Smooth muscle cell (in vitro differentiated cells): ENCODE data around the gene SP3. TPM values are rescaled to one million over a fixed set of nuclear protein-coding genes. Genes with fewer than 3 reads are reported as not detected.

Experiments
- DNase-seq: peaks from one replicate; lab custom pipeline; 2025; ENCODE audit not compliant: unreplicated experiment; lab: John Stamatoyannopoulos, UW
- H2AFZ ChIP-seq: fragments of 200-600 bp; sonication (generic); 2 replicates; pipeline ENCODE4 v1.6.0; 2016; ENCODE audit warnings: antibody characterized with exemption, low read depth, mild to moderate bottlenecking
- H3F3A ChIP-seq: fragments of 200-600 bp; sonication (generic); 2 replicates; pipeline ENCODE4 v1.6.0; 2017; ENCODE audit warnings: antibody characterized with exemption, low read depth
- H3K27ac ChIP-seq: fragments of 200-600 bp; sonication (generic); 2 replicates; pipeline ENCODE4 v1.5.1; 2016; ENCODE audit warnings: low read depth, mild to moderate bottlenecking
- H3K27me3 ChIP-seq: fragments of 200-600 bp; sonication (generic); 2 replicates; pipeline ENCODE4 v1.6.1; 2016; ENCODE audit warnings: low read depth, mild to moderate bottlenecking
- H3K36me3 ChIP-seq: fragments of 200-600 bp; sonication (generic); 2 replicates; pipeline ENCODE4 v1.5.1; 2016; ENCODE audit warnings: low read depth
- H3K4me1 ChIP-seq: fragments of 200-600 bp; sonication (generic); 2 replicates; pipeline ENCODE4 v1.5.1; 2016; ENCODE audit warnings: low read depth
- H3K4me2 ChIP-seq: fragments of 200-600 bp; sonication (generic); 2 replicates; pipeline ENCODE4 v1.6.0; 2016; ENCODE audit warnings: mild to moderate bottlenecking
- H3K4me3 ChIP-seq: fragments of 200-600 bp; sonication (generic); 2 replicates; pipeline ENCODE4 v1.5.1; 2016; ENCODE audit warnings: mild to moderate bottlenecking
- H3K79me2 ChIP-seq: fragments of 200-600 bp; sonication (generic); 2 replicates; pipeline ENCODE4 v1.6.0; 2016; ENCODE audit warnings: low read depth, mild to moderate bottlenecking
- H3K9ac ChIP-seq: fragments of 200-600 bp; sonication (generic); 2 replicates; pipeline ENCODE4 v1.6.0; 2016; ENCODE audit warnings: low read depth
- H3K9me3 ChIP-seq: fragments of 200-600 bp; sonication (generic); replicated peaks from 2 replicates; pipeline ENCODE4 v1.5.1; 2016; ENCODE audit warnings: low read depth
- H4K20me1 ChIP-seq: fragments of 200-600 bp; sonication (generic); 2 replicates; pipeline ENCODE4 v1.6.0; 2016; ENCODE audit warnings: low read depth
- WGBS: methylation state at CpG from one replicate; pipeline ENCODE4 v1.1.7; 2016; ENCODE audit warnings: low lambda C conversion rate; 5-methylcytosine and 5-hydroxymethylcytosine counted together
- polyA plus RNA-seq: library from polyadenylated mRNA; unstranded; fragments of >200 nt; fragmentation: Nextera tagmentation; extraction: Ambion mirVana; gene quantifications from 2 replicates; pipeline ENCODE4 v1.2.1, GENCODE V29; 2016
- total RNA-seq: library from RNA; depleted of rRNA; stranded (reverse); fragments of >200 nt; gene quantifications from 2 replicates; pipeline ENCODE4 v1.2.3, GENCODE V29; 2014
- TF ChIP-seq, protein P1 (sequence below): fragments of 200-600 bp; sonication (generic); IDR thresholded peaks from 2 replicates; pipeline ENCODE4 v1.5.1; 2017; ENCODE audit warnings: borderline replicate concordance, mild to moderate bottlenecking, antibody characterized with exemption; ENCODE audit not compliant: insufficient read depth, poor library complexity, severe bottlenecking

The SP3 gene
- total and polyA plus RNA-seq, 2 experiments from 2014 or later: 24.5 to 84.5 TPM

- Histone ChIP-seq H3K27ac (no peak overlapping the region), H4K20me1 (no peaks in the 10 kb centered on the region), H3K79me2 (no peaks in the 10 kb centered on the region), H3K4me2 (no peak overlapping the region), H3K9me3 (no peaks in the 10 kb centered on the region), H3F3A (peaks cover 8% of the 10 kb centered on the region), H3K27me3 (no peaks in the 10 kb centered on the region), H3K4me1 (no peaks in the 10 kb centered on the region), H3K36me3 (no peaks in the 10 kb centered on the region), H3K4me3 (no peak overlapping the region), H3K9ac (no peak overlapping the region), H2AFZ (no peak overlapping the region)
- 42% methylated on average over 2 of the region's 2 CpGs for WGBS
- DNase-seq: no peak
- TF ChIP-seq, protein P1, sequence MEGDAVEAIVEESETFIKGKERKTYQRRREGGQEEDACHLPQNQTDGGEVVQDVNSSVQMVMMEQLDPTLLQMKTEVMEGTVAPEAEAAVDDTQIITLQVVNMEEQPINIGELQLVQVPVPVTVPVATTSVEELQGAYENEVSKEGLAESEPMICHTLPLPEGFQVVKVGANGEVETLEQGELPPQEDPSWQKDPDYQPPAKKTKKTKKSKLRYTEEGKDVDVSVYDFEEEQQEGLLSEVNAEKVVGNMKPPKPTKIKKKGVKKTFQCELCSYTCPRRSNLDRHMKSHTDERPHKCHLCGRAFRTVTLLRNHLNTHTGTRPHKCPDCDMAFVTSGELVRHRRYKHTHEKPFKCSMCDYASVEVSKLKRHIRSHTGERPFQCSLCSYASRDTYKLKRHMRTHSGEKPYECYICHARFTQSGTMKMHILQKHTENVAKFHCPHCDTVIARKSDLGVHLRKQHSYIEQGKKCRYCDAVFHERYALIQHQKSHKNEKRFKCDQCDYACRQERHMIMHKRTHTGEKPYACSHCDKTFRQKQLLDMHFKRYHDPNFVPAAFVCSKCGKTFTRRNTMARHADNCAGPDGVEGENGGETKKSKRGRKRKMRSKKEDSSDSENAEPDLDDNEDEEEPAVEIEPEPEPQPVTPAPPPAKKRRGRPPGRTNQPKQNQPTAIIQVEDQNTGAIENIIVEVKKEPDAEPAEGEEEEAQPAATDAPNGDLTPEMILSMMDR: no peak
Observed at GRCh38 chr2:174001107-174001506, 35.9 kb upstream of the SP3 start.

DNA sequence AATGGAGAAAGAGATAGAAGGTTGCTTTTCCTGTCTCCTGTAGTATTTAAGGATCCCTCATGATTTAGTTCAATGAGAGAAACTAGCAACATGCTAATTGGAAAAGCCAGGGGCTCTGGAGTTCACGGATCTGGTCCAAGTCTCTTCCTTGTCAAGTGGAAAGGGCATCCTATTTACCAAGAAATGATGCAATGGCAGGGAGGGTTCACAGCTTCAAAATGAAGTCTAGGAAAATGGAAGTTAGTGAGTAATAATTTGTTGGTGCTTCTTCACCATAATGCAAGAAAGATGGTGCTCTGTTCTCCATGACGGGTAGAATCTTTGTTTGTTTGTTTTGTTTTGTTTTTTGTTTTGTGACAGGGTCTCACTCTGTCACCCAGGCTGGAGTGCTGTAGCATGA lies 34.6 kb upstream of the SP3 start:
- Histone ChIP-seq H3K27ac (no peak overlapping the region), H3K4me2 (no peak overlapping the region), H3K36me3 (no peaks in the 10 kb centered on the region), H3K9me3 (no peaks in the 10 kb centered on the region), H4K20me1 (no peaks in the 10 kb centered on the region), H2AFZ (no peak overlapping the region), H3K27me3 (no peaks in the 10 kb centered on the region), H3K9ac (no peak overlapping the region), H3K79me2 (no peaks in the 10 kb centered on the region), H3K4me1 (no peaks in the 10 kb centered on the region), H3F3A (no peaks in the 10 kb centered on the region), H3K4me3 (no peak overlapping the region)
- no peak for DNase-seq
- 94% methylated on average over 2 of the region's 2 CpGs for WGBS
- TF ChIP-seq, protein P1: no peak

DNA sequence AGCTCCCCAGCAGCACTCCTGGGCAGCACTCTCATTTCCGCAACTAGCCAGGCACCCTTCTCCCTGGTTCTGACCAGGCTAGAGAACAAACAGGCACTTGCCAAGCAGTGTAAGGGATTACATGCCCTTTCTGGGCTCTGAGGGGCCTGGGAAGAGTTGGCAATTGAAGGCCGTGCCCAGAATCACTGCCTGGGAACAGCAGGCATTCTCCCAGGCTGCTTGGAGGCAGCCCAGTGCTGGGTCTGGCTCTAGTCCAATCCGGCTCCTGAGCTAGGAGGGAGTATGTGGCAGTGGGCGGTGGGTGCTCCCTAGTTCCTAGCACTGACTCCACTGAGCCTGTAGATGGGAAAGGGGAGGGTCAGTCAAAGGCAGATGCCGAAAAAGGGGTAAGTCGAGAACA lies 34.1 kb upstream of the SP3 start:
- 90% methylated on average over 6 of the region's 6 CpGs for WGBS
- TF ChIP-seq, protein P1: no peak
- Histone ChIP-seq H3K9me3 (no peaks in the 10 kb centered on the region), H3K9ac (no peak overlapping the region), H3K27ac (no peak overlapping the region), H3K36me3 (no peaks in the 10 kb centered on the region), H3K4me1 (no peaks in the 10 kb centered on the region), H4K20me1 (no peaks in the 10 kb centered on the region), H3K79me2 (no peaks in the 10 kb centered on the region), H3K27me3 (no peaks in the 10 kb centered on the region), H3F3A (no peaks in the 10 kb centered on the region), H2AFZ (no peak overlapping the region), H3K4me2 (no peak overlapping the region), H3K4me3 (no peak overlapping the region)
- DNase-seq: no peak

- no peak overlapping the region for H3K9ac ChIP-seq
- 78% methylated on average over 7 of the region's 7 CpGs for whole genome bisulfite sequencing
- H3K27ac ChIP-seq: no peak overlapping the region
- no peaks in the 10 kb centered on the region for H3K4me1 ChIP-seq
- H4K20me1 ChIP-seq: no peaks in the 10 kb centered on the region
- TF ChIP-seq, protein P1: no peak
- H3K36me3 ChIP-seq: no peaks in the 10 kb centered on the region
- no peaks in the 10 kb centered on the region for H3K79me2 ChIP-seq
- H3K4me3 ChIP-seq: no peak overlapping the region
- H3F3A ChIP-seq: no peaks in the 10 kb centered on the region
- no peaks in the 10 kb centered on the region for H3K27me3 ChIP-seq
- no peak for DNase-seq
- no peak overlapping the region for H2AFZ ChIP-seq
- no peak overlapping the region for H3K4me2 ChIP-seq
- no peaks in the 10 kb centered on the region for H3K9me3 ChIP-seq
Observed at GRCh38 chr2:173998386-173998785, 33.2 kb upstream of the SP3 start.
